Heart left ventricle (tissue), 16 donors: ENCODE results near the gene PRDX2. TPM values are rescaled to one million over a fixed set of nuclear protein-coding genes. Genes with fewer than 3 reads are reported as not detected.
"Not testable (repeated sequence)": the region's sequence is repeated elsewhere in the genome, so short reads cannot be mapped to it uniquely, and the experiment has no call there.

Experiments
- ATAC-seq, 4 donors: fragments of 200-7000 bp; cut with Tn5 transposase; one replicate each; pipeline ENCODE4 v1.9.1; 2020 to 2022; ENCODE audit warnings: moderate library complexity in 4 of 4, mild to moderate bottlenecking in 3 of 4, moderate number of reproducible peaks in 1 of 4
- DNase-seq, 5 donors: peaks; one replicate each; pipeline ENCODE4 v3.0.0-alpha.2; 2020
- H3K27ac ChIP-seq, 12 donors: fragments of 200-600 bp; sonication (generic) in 4 of 12; one replicate each; pipeline versions ENCODE4 v1.5.0 to v1.8.0; 2016 to 2022; ENCODE audit warnings: mild to moderate bottlenecking in 2 of 12
- H3K27me3 ChIP-seq, 9 donors: fragments of 200-600 bp; sonication (generic) in 2 of 9; one replicate each; pipeline versions ENCODE4 v1.5.1 to v1.8.0; 2016 to 2022; ENCODE audit warnings: mild to moderate bottlenecking in 3 of 9
- H3K36me3 ChIP-seq, 9 donors: fragments of 200-600 bp; sonication (generic) in 2 of 9; one replicate each; pipeline versions ENCODE4 v1.5.0 to v1.8.0; 2018 to 2022; ENCODE audit warnings: mild to moderate bottlenecking in 2 of 9
- H3K4me1 ChIP-seq, 12 donors: fragments of 200-600 bp; sonication (generic) in 4 of 12; one replicate each; pipeline versions ENCODE4 v1.5.0 to v1.8.0; 2016 to 2022; ENCODE audit warnings: mild to moderate bottlenecking in 3 of 12
- H3K4me3 ChIP-seq, 12 donors: fragments of 200-600 bp; sonication (generic) in 4 of 12; one replicate each; pipeline versions ENCODE4 v1.5.0 to v1.8.0; 2017 to 2022; ENCODE audit warnings: mild to moderate bottlenecking in 9 of 12, moderate library complexity in 4 of 12
- H3K9me3 ChIP-seq, 12 donors: fragments of 200-600 bp; sonication (generic) in 4 of 12; one replicate each; pipeline versions ENCODE4 v1.5.0 to v1.8.0; 2016 to 2022; ENCODE audit warnings: mild to moderate bottlenecking in 1 of 12
- POLR2A ChIP-seq, 2 donors: fragments of 450-650 bp; IDR thresholded peaks; one replicate each; pipeline ENCODE4 v1.6.1; 2017; ENCODE audit warnings: antibody characterized with exemption in 2 of 2, mild to moderate bottlenecking in 2 of 2, moderate library complexity in 2 of 2
- whole genome bisulfite sequencing, 4 donors: extraction: QIAGEN DNeasy Blood & Tissue Kit in 2 of 4; methylation state at CpG; one replicate each; pipeline versions ENCODE4 v1.1.5 to v1.1.7; 2013 to 2018; 5-methylcytosine and 5-hydroxymethylcytosine counted together
- intact Hi-C, 10 donors: fragments of 100-400 bp; cut with DNase I; formaldehyde crosslinking; loops; one replicate each; pipeline versions ENCODE4 v1.11.1 to v1.14.2; 2022
- polyA plus RNA-seq, 2 donors: library from polyadenylated mRNA; stranded (reverse); fragments of 200-250 nt; gene quantifications; one replicate each; pipeline ENCODE4 v1.2.3, GENCODE V29; 2013
- total RNA-seq, 9 donors: library from RNA; depleted of rRNA in 2 of 9; stranded (reverse); fragments of >200 nt in 2 of 9; fragmentation: NEBNext Ultra II Directional in 3 of 9; extraction: Animal tissue kit (Norgen Biotek cat#: 25700) in 3 of 9; gene quantifications; one replicate each; pipeline versions ENCODE4 v1.1.0 to v1.2.4, GENCODE V29; 2016 to 2023
- TF ChIP-seq, protein P1 (sequence below), 12 donors: fragments of 200-600 bp; sonication (generic) in 4 of 12; IDR thresholded peaks; one replicate each; pipeline versions ENCODE4 v1.5.0 to v1.8.0; 2018 to 2022; ENCODE audit warnings: antibody characterized with exemption in 12 of 12, mild to moderate bottlenecking in 5 of 12
- donor health status: ischemic (EF 13 %, LVEDD 7.1; RV severe dilation, severe dysfunction).
- donor health status: healthy with polysubstance abuse.
- donor health status: DM: no; HTN: yes; CAD: no.
- donor health status: DM: no; HTN: no; CAD: no.
- donor health status: ischemic (EF 25% LVEDD 6.9; RV normal size, moderate dysfunction).
- donor health status: ischemic (EF 25% LVEDD 5.7; RV mildly dilated, moderate dysfunction).
- donor health status: healthy.
- donor health status: DM: yes; HTN: yes; CAD: no.
- donor health status: ischemic (EF 35%, LVEDD 5.7; RV mildly dilated, moderate dysfunction).
- donor health status: nonischemic (EF 11% LVEDD 7.7; RV severe dilation, severe dysfunction).
- donor health status: DM: yes; HTN: yes; CAD: no.
- donor health status: PGD.
- donor health status: ischemic (EF 29% LVEDD 5.4; RV normal size, mild dysfunction).
- donor health status: nonischemic (EF 23%, LVEDD 6.1; RV moderate dilation, normal function).

Gene PRDX2
- total and polyA plus RNA-seq, 11 donors, result 435 to 1,432 (median 645) TPM

DNA sequence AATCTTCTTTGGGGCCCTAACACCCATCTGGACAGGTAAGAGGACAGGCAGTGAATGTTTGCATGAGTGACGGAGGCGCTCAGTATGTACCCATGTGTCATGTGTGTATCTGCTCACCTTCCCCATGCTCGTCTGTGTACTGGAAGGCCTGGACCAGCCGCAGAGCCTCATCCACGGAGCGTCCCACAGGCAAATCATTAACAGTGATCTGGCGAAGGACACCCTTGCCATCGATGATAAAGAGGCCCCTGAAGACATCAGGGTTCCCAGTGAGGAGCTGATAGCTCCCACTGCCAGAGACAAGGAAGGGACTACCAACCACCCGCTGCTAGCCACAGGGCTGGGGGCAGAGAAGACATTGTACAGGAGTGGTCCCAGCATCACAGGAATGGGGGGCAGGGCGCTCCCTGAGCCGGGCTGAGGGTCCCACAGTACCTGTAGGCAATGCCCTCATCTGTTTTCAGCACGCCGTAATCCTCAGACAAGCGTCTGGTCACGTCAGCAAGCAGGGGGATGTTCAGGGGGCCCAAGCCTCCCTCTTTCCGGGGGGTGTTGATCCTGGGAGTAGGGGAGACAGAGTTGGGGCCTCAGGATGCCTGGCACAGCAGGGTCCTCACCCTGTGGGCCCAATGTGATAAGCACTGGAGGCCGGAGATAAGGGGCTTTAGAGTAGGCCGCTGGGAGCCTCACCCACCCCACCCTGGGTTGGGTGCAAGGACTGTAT lies 1.7 kb downstream of the PRDX2 start:
- ATAC-seq (no peak), DNase-seq (no peak)
- Histone ChIP-seq H3K27me3 (peaks cover 0 to 6% (median 0%) of the 10 kb centered on the region in 9 donors), H3K9me3 (no peaks in the 10 kb centered on the region), H3K36me3 (peaks cover 0 to 40% (median 18%) of the 10 kb centered on the region in 9 donors), H3K4me1 (peaks cover 3 to 44% (median 21%) of the 10 kb centered on the region in 12 donors), H3K4me3 (peak overlapping the region in 5 of 12 donors; percentile 69 to 98 (median 94)), H3K27ac (peak overlapping the region in 3 of 12 donors; percentile 86 to 97 (median 87))
- intact Hi-C loops, result loop anchor here in 9 of 10 donors (5.0 kb wide), 4 partner anchors 33 to 88 kb away; partner anchors contain the start of gene TNPO2 (in 2 of the 9)
- WGBS, 4 donors, result 78 to 86% (median 81%) methylated on average over 15 to 18 of the region's 18 CpGs
- no peak for TF ChIP-seq POLR2A (IDR thresholded peaks at IDR 0.05)
- TF ChIP-seq, protein P1, sequence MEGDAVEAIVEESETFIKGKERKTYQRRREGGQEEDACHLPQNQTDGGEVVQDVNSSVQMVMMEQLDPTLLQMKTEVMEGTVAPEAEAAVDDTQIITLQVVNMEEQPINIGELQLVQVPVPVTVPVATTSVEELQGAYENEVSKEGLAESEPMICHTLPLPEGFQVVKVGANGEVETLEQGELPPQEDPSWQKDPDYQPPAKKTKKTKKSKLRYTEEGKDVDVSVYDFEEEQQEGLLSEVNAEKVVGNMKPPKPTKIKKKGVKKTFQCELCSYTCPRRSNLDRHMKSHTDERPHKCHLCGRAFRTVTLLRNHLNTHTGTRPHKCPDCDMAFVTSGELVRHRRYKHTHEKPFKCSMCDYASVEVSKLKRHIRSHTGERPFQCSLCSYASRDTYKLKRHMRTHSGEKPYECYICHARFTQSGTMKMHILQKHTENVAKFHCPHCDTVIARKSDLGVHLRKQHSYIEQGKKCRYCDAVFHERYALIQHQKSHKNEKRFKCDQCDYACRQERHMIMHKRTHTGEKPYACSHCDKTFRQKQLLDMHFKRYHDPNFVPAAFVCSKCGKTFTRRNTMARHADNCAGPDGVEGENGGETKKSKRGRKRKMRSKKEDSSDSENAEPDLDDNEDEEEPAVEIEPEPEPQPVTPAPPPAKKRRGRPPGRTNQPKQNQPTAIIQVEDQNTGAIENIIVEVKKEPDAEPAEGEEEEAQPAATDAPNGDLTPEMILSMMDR (IDR thresholded peaks at IDR 0.05), result no peak

DNA sequence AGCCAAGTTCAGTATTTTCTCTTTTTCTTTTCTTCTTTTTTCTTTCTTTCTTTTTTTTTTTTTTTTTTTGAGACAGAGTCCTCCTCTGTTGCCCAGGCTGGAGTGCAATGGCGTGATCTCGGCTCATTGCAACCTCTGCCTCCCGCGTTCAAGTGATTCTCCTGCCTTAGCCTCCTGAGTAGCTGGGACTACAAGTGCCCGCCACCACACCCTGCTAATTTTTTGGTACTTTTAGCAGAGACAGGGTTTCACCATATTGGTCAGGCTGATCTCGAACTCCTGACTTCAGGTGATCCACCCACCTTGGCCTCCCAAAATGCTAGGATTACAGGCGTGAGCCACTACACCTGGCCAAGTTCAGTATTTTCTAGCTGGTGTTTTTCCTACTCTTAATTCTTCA lies 4.0 kb downstream of the PRDX2 start:
- ATAC-seq, H3K27me3 ChIP-seq, H3K9me3 ChIP-seq, H3K4me3 ChIP-seq, H3K27ac ChIP-seq, DNase-seq: not testable (repeated sequence)
- WGBS, 4 donors, result 93 to 98% (median 96%) methylated on average over 7 of the region's 7 CpGs
- Histone ChIP-seq H3K36me3 (peaks cover 0 to 40% (median 21%) of the 10 kb centered on the region in 9 donors), H3K4me1 (peaks cover 3 to 52% (median 28%) of the 10 kb centered on the region in 12 donors)
- intact Hi-C loops, result loop anchor here in 8 of 10 donors (1.0 to 5.0 kb wide), 4 partner anchors 21 to 85 kb away; no protein-coding TSS in a partner anchor

DNA sequence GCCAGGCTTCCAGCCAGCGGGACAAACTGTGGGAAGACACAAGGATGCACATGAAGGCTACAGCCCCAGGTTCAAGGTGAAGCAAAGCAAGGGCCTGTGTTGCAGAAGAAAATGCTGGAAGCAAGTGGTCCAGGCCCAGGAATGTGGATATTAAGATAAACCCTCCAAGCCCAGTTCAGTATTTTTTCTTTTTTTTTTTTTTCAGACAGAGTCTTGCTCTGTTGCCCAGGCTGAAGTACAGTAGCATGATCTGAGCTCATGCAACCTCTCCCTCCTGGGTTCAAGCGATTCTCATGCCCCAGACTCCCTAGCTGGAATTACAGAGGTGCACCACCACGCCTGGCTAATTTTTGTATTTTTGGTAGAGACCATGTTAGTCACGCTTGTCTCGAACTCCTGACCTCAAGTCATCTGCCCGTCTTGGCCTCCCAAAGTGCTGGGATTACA lies 4.4 kb downstream of the PRDX2 start:
- peaks cover 0 to 40% (median 26%) of the 10 kb centered on the region in 9 donors for H3K36me3 ChIP-seq
- no peak for DNase-seq
- ATAC-seq, result no peak
- peak overlapping the region in 1 of 12 donors; percentile 4 for H3K27ac ChIP-seq
- no peaks in the 10 kb centered on the region for H3K9me3 ChIP-seq
- no peak overlapping the region for H3K4me3 ChIP-seq
- TF ChIP-seq, protein P1 (IDR thresholded peaks at IDR 0.05), result no peak
- no peak for TF ChIP-seq POLR2A (IDR thresholded peaks at IDR 0.05)
- peaks cover 0 to 6% (median 0%) of the 10 kb centered on the region in 9 donors for H3K27me3 ChIP-seq
- 92 to 96% (median 94%) methylated on average over 6 of the region's 6 CpGs for WGBS, 4 donors
- peaks cover 3 to 48% (median 24%) of the 10 kb centered on the region in 12 donors for H3K4me1 ChIP-seq
- intact Hi-C loops, result loop anchor here in 8 of 10 donors (1.0 to 5.0 kb wide), 4 partner anchors 20 to 85 kb away; no protein-coding TSS in a partner anchor

DNA sequence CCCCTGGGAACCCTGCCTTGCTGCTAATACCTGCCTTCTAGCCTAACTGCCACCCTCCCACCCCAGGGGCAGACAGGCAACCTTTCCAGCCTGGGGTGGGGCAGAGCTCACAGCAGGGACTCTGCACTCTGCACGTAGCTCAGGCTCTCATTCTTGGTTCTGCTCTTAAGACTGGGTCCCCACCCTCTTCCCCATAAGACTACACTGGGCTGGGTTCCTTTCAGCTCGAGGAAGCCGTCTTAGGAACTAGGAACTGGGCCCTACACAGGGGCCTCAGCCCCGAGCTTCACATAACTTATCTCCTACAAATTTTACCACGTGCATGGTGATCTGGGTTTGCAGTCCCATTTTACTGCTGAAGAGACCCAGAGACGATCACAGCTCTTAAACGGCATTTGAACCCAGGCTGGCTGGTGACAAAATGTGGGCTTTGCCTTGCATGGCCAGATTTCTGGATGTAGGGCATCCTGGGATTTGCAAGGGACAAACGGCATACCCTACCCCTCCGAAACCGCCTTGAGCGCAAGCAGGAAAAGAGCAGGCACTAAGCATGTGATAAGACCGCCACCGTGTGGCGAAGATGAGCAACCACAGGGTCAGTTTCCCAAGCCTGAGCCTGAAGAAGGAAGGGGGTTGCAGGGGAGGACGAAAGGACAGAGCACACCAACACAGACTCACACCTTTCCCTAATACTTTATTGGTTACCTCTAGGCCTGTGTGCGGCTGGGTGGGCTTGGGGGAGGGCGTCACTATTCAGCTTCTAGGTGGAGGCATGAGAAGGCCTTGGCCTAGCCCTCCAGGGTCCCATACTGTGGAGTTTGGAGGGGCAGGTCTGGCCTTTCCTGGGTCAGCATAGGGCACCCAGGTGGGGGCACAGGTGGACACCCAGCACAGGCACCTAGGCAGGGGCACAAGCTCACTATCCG lies 5.2 kb downstream of the PRDX2 start:
- peak; percentile 12 to 21 (median 15) for ATAC-seq
- peaks cover 3 to 41% (median 23%) of the 10 kb centered on the region in 12 donors for H3K4me1 ChIP-seq
- intact Hi-C loops, result loop anchor here (1.0 to 5.0 kb wide), 5 partner anchors 19 to 84 kb away; no protein-coding TSS in a partner anchor
- DNase-seq, result peak; percentile 74 to 87 (median 79)
- no peaks in the 10 kb centered on the region for H3K9me3 ChIP-seq
- TF ChIP-seq, protein P1 (IDR thresholded peaks at IDR 0.05), result peak; percentile 87 to 96 (median 92)
- no peak for TF ChIP-seq POLR2A (IDR thresholded peaks at IDR 0.05)
- peaks cover 0 to 40% (median 27%) of the 10 kb centered on the region in 9 donors for H3K36me3 ChIP-seq
- H3K4me3 ChIP-seq, result peak overlapping the region in 4 of 12 donors; percentile 4 to 45 (median 24)
- H3K27me3 ChIP-seq, result peaks cover 0 to 3% (median 0%) of the 10 kb centered on the region in 9 donors
- H3K27ac ChIP-seq, result peak overlapping the region in 11 of 12 donors; percentile 42 to 100 (median 57)
- 6 to 11% (median 9%) methylated on average over 17 to 18 of the region's 18 CpGs for WGBS, 4 donors
